Measurements from ENCODE around the gene PIP4K2A. TPM values are rescaled to one million over a fixed set of nuclear protein-coding genes. Genes with fewer than 3 reads are reported as not detected.

Gene PIP4K2A
- polyA plus RNA-seq, 1 experiment: 24.1 TPM

DNA sequence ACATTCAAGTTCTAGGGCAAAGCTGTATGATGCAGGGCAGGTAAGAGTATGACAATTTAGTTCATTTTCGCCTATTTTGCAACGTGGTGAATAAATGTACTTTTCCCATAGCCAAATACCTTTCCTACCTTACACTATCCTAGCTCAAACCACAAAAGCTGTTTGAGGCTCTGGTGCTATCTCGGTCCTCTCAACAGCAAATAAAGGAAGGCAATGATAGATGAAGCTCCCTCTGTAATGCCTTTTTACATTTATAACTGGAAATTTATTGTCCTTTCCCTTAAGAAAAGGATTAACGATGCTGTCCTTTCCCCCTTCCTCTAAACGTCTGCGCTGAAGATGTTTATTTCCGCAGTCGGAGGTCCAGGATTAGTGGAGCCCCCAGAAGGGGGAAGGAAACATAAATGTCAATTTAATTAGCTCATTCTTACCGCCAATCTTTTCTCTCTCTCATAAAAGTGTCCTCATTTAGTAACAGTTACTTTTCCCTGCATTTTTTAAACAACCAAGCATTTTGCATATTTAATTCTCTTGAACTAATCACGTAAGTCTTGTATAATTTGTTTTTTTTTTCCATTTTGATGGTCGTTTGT is 114.6 kb downstream of the PIP4K2A start:
- H3K27ac ChIP-seq (ENCODE audit: low read depth, low read length): peak overlapping the region; percentile 73
- H3K9me3 ChIP-seq (ENCODE audit: control insufficient read depth, insufficient read depth, low read length): no peaks in the 10 kb centered on the region
- DNase-seq (ENCODE audit: low read depth, low spot score): no peak
- no peak overlapping the region for H3K4me3 ChIP-seq (ENCODE audit: low read depth, low read length)
- ChIA-PET POLR2A (no interaction called here), CTCF (interaction anchor here (0.5 to 1.4 kb wide), 6 partner anchors 11 to 389 kb away, joined by 3 to 7 read pairs (median 4); no protein-coding TSS in a partner anchor)
- no peak for TF ChIP-seq CTCF (IDR thresholded peaks at IDR 0.05; ENCODE audit: low read depth, low read length)
- H3K27me3 ChIP-seq (ENCODE audit: control insufficient read depth, insufficient read depth, low read length): no peaks in the 10 kb centered on the region

DNA sequence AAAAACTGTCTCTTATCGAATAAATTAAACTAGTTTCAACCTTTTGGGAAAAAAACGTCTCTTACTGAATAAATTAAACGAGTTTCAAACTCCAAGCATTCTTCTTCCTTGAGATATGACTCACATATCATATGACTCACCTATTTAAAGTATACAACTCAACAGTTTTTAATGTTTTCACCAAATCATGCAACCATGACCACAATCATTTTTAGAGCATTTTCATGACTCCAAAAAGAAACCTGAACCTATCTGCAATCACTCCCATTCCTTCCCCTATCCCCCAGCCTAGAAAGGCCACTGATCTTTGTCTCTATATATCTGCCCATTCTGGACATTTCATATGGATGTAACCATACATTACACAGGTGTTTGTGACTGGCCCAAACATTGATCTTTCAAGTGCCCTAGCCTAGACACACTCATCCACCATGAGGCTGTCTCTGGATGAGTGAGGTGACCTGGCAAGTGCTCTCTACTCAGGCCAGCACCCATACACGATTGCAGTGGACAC is 115.3 kb downstream of the PIP4K2A start:
- H3K27ac ChIP-seq (ENCODE audit: low read depth, low read length): peak overlapping the region; percentile 73
- DNase-seq (ENCODE audit: low read depth, low spot score): peak; percentile 41
- no peak overlapping the region for H3K4me3 ChIP-seq (ENCODE audit: low read depth, low read length)
- CTCF ChIA-PET: interaction anchor here (0.7 to 1.4 kb wide), 5 partner anchors 12 to 389 kb away, joined by 3 to 6 read pairs (median 4); no protein-coding TSS in a partner anchor
- no peaks in the 10 kb centered on the region for H3K27me3 ChIP-seq (ENCODE audit: control insufficient read depth, insufficient read depth, low read length)
- TF ChIP-seq CTCF (IDR thresholded peaks at IDR 0.05; ENCODE audit: low read depth, low read length): no peak
- POLR2A ChIA-PET: interaction anchor here (0.5 kb wide), 1 partner anchor 25 kb away, joined by 3 read pairs; no protein-coding TSS in a partner anchor
- H3K9me3 ChIP-seq (ENCODE audit: control insufficient read depth, insufficient read depth, low read length): no peaks in the 10 kb centered on the region

GRCh38 chr10:22598478-22598877 is 115.9 kb downstream of the PIP4K2A start:
- ChIA-PET POLR2A (interaction anchor here (0.5 kb wide), 1 partner anchor 24 kb away, joined by 3 read pairs; no protein-coding TSS in a partner anchor), CTCF (interaction anchor here (1.9 kb wide), 1 partner anchor 390 kb away, joined by 5 read pairs; no protein-coding TSS in a partner anchor)
- Histone ChIP-seq H3K27ac (ENCODE audit: low read depth, low read length) (peak overlapping the region; percentile 65), H3K27me3 (ENCODE audit: control insufficient read depth, insufficient read depth, low read length) (no peaks in the 10 kb centered on the region), H3K9me3 (ENCODE audit: control insufficient read depth, insufficient read depth, low read length) (no peaks in the 10 kb centered on the region), H3K4me3 (ENCODE audit: low read depth, low read length) (no peak overlapping the region; the same call in 1 of the 2 replicates)
- no peak for TF ChIP-seq CTCF (IDR thresholded peaks at IDR 0.05; ENCODE audit: low read depth, low read length)
- DNase-seq (ENCODE audit: low read depth, low spot score): no peak

DNA sequence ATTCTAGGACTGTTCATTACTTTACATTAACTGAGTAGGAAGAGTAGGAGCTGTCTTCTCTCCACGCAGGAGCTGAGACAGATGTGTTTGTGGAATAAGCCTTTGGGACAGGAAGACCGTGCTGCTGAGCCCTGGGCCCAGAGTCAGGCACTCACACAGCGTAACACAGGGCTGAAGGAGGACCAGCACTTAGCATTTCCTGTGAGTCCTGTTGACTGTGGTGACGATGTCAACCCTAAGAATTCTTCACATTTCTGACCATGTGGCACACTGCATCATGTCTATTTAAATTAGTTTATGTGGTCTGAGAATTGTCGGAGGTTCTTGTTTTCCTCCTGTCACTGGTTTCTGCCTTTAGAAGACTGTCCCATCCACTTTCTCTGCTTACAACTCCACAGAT is 117.2 kb downstream of the PIP4K2A start:
- Histone ChIP-seq H3K9me3 (ENCODE audit: control insufficient read depth, insufficient read depth, low read length) (no peaks in the 10 kb centered on the region), H3K27me3 (ENCODE audit: control insufficient read depth, insufficient read depth, low read length) (no peaks in the 10 kb centered on the region), H3K4me3 (ENCODE audit: low read depth, low read length) (no peak overlapping the region), H3K27ac (ENCODE audit: low read depth, low read length) (no peak overlapping the region)
- POLR2A ChIA-PET: no interaction called here
- CTCF ChIA-PET: interaction anchor here (0.6 to 1.9 kb wide), 3 partner anchors 12 to 391 kb away, joined by 4 to 8 read pairs (median 5); no protein-coding TSS in a partner anchor
- TF ChIP-seq CTCF (IDR thresholded peaks at IDR 0.05; ENCODE audit: low read depth, low read length): no peak
- DNase-seq (ENCODE audit: low read depth, low spot score): no peak

GRCh38 chr10:22593636-22594198 is 120.7 kb downstream of the PIP4K2A start:
- Histone ChIP-seq H3K9me3 (ENCODE audit: control insufficient read depth, insufficient read depth, low read length) (no peaks in the 10 kb centered on the region), H3K4me3 (ENCODE audit: low read depth, low read length) (no peak overlapping the region), H3K27me3 (ENCODE audit: control insufficient read depth, insufficient read depth, low read length) (no peaks in the 10 kb centered on the region), H3K27ac (ENCODE audit: low read depth, low read length) (no peak overlapping the region)
- CTCF ChIA-PET: no interaction called here
- no peak for DNase-seq (ENCODE audit: low read depth, low spot score)
- POLR2A ChIA-PET: no interaction called here
- no peak for TF ChIP-seq CTCF (IDR thresholded peaks at IDR 0.05; ENCODE audit: low read depth, low read length)
